H1 (cell line): ENCODE data around the gene ATP6V0D1. TPM values are rescaled to one million over a fixed set of nuclear protein-coding genes. Genes with fewer than 3 reads are reported as not detected.

Experiments
- ASH2L ChIP-seq: fragments of 200-600, 300-600 bp; sonication (generic); IDR thresholded peaks from one replicate; pipeline ENCODE4 v1.7.1; 2017; ENCODE audit warnings: low read length
- GABPA ChIP-seq: IDR thresholded peaks from 2 replicates; pipeline ENCODE4 v1.6.1; 2011; ENCODE audit warnings: mild to moderate bottlenecking, low read length, moderate library complexity, borderline replicate concordance; ENCODE audit not compliant: insufficient read depth
- GTF2F1 ChIP-seq: IDR thresholded peaks from 2 replicates; pipeline ENCODE4 v1.6.1; 2012; ENCODE audit warnings: low read depth, low read length, improper control_type of control experiment, borderline replicate concordance
- KDM4A ChIP-seq: IDR thresholded peaks from one replicate; pipeline ENCODE4 v1.7.1; 2012; ENCODE audit warnings: low read depth, mild to moderate bottlenecking, moderate library complexity, low read length, inconsistent platforms; ENCODE audit not compliant: severe bottlenecking
- MAFK ChIP-seq: IDR thresholded peaks from 2 replicates; pipeline ENCODE4 v1.6.1; 2012; ENCODE audit warnings: low read depth, mild to moderate bottlenecking, improper control_type of control experiment, low read length
- NRF1 ChIP-seq: IDR thresholded peaks from 2 replicates; pipeline ENCODE4 v1.6.1; 2011; ENCODE audit warnings: mild to moderate bottlenecking, low read depth, low read length, improper control_type of control experiment
- POU5F1 ChIP-seq: IDR thresholded peaks from 2 replicates; pipeline ENCODE4 v1.6.1; 2011; ENCODE audit warnings: low read depth, mild to moderate bottlenecking, low read length, moderate library complexity
- RAD21 ChIP-seq, 2 experiments: IDR thresholded peaks in 1 of 2; conservative IDR thresholded peaks in 1 of 2; 2 replicates each; pipeline ENCODE4 v1.6.1; 2011; ENCODE audit warnings: low read depth in 2 of 2, low read length in 2 of 2, improper control_type of control experiment in 1 of 2, inconsistent platforms in 1 of 2, mild to moderate bottlenecking in 1 of 2, moderate library complexity in 1 of 2
- RXRA ChIP-seq: IDR thresholded peaks from 2 replicates; pipeline ENCODE4 v1.6.1; 2011; ENCODE audit warnings: low read depth, mild to moderate bottlenecking, low read length, moderate library complexity; ENCODE audit not compliant: insufficient read depth
- SAP30 ChIP-seq: fragments of 300-600 bp; sonication (generic); IDR thresholded peaks from 2 replicates; pipeline ENCODE4 v1.7.1; 2012; ENCODE audit warnings: low read length, moderate library complexity, mild to moderate bottlenecking, inconsistent platforms; ENCODE audit not compliant: insufficient read depth, insufficient replicate concordance
- SIN3A ChIP-seq, 2 experiments: IDR thresholded peaks in 1 of 2; conservative IDR thresholded peaks in 1 of 2; 2 replicates each; pipeline ENCODE4 v1.6.1; 2011 to 2012; ENCODE audit warnings: low read length in 2 of 2, improper control_type of control experiment in 1 of 2, low read depth in 1 of 2, mild to moderate bottlenecking in 1 of 2
- SIRT6 ChIP-seq: IDR thresholded peaks from one replicate; pipeline ENCODE4 v1.7.1; 2012; ENCODE audit warnings: low read length, inconsistent platforms
- SRF ChIP-seq: IDR thresholded peaks from 2 replicates; pipeline ENCODE4 v1.6.1; 2011; ENCODE audit warnings: mild to moderate bottlenecking, low read depth, low read length, moderate library complexity
- SUZ12 ChIP-seq: fragments of 200-600 bp; sonication (generic); IDR thresholded peaks from 2 replicates; pipeline ENCODE4 v1.6.1; 2012; ENCODE audit warnings: mild to moderate bottlenecking, inconsistent platforms, low read length, moderate library complexity, mixed read lengths
- TAF1 ChIP-seq: IDR thresholded peaks from 2 replicates; pipeline ENCODE4 v1.6.1; 2011; ENCODE audit warnings: mild to moderate bottlenecking, low read depth, low read length
- polyA plus RNA-seq, 7 experiments: library from polyadenylated mRNA; depleted of rRNA in 3 of 7; stranded (reverse) in 5 of 7; unstranded in 2 of 7; fragments of >200 nt in 5 of 7; fragments of 200-250 nt in 2 of 7; gene quantifications; 1 replicate in 5 of 7; 2 replicates in 1 of 7; 4 replicates in 1 of 7; pipeline versions ENCODE4 v1.2.1 to v1.2.3, GENCODE V29; 2011 to 2013; ENCODE audit warnings: missing spikeins in 2 of 7, mixed read lengths in 2 of 7
- total RNA-seq: library from RNA; stranded (reverse); fragmentation: NEBNext Ultra II Directional; extraction: Animal tissue kit (Norgen Biotek cat#: 25700); gene quantifications from 2 replicates; pipeline ENCODE4 v1.2.1, GENCODE V29; 2021
- TF ChIP-seq, protein P1 (sequence below), 3 experiments: IDR thresholded peaks; 1 replicate in 2 of 3; 2 replicates in 1 of 3; pipeline versions ENCODE4 v1.5.1 to v1.6.1; 2011; ENCODE audit warnings: low read length in 3 of 3, mild to moderate bottlenecking in 3 of 3, inconsistent platforms in 2 of 3, low read depth in 1 of 3, moderate library complexity in 1 of 3; ENCODE audit not compliant: insufficient read depth in 1 of 3; ENCODE audit errors: control extremely low read depth in 1 of 3
- TF ChIP-seq, protein P2 (sequence below): IDR thresholded peaks from 2 replicates; pipeline ENCODE4 v1.6.1; 2012; ENCODE audit warnings: inconsistent platforms
- TF ChIP-seq, protein P3 (sequence below): IDR thresholded peaks from 2 replicates; pipeline ENCODE4 v1.6.1; 2012; ENCODE audit warnings: low read length, inconsistent platforms

ATP6V0D1 gene
- total and polyA plus RNA-seq, 2 of the 8 experiments (the other 6 are each of a cell fraction or from before 2014, with no cell fraction given): 47.3 to 134 TPM

DNA sequence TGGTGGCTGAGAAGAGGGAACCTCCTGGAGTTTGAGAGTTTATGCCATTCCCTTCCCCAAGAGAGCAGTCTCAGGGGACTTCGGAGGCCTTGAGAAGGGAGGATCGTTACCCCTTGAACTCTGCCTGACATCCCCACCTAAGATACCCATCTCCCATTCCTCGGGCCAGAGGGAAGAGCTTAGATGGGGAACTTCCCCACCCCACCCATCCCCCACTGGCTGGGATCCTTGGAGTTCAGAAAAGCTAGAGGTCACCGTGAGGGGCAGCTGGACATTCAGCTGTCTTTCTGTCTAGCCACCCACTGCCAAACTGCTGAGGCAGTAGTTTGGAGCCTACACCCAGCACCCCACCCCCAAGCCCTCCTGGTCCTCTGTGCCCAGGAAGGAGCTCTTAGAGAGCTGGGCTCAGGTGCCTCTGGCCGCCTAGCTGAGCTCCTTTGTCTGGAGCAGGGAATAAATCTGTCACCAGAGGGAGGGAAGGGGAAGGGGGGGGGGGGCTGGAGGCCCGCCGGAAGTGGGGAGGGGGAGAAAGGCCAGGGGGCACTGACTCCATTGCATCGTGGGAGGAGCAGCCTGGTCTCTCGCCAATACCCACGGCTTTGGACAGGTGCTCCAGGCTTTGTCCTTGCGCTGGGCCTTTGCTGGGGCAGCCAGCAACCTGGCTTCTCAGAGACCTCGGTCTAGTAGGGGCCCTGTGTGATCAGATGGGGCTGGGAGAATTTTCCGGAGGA lies 49.0 kb downstream of the ATP6V0D1 start (continued):
- TF ChIP-seq RXRA (no peak), MAFK (no peak), SUZ12 (no peak), GABPA (peak; percentile 15; the same call in 1 of the 2 replicates), SIN3A (conservative IDR thresholded peaks at IDR 0.05 in 1 of 2, IDR thresholded peaks at IDR 0.05 in 1 of 2; ENCODE audit: low read depth in 1 of 2, low read length in 2 of 2) (0 out of 4 replicates have a peak, but pooled peaks of 1 of the 2 experiments have one; percentile 17), SRF (no peak), POU5F1 (no peak), GTF2F1 (no peak), NRF1 (no peak), KDM4A (peak; percentile 31), ASH2L (peak; percentile 29), SAP30 (no peak), TAF1 (peak; percentile 43; the same call in 1 of the 2 replicates), SIRT6 (no peak), RAD21 (IDR thresholded peaks at IDR 0.05 in 1 of 2, conservative IDR thresholded peaks at IDR 0.05 in 1 of 2; ENCODE audit: low read depth in 2 of 2, low read length in 2 of 2) (no peak)
- TF ChIP-seq, protein P1, sequence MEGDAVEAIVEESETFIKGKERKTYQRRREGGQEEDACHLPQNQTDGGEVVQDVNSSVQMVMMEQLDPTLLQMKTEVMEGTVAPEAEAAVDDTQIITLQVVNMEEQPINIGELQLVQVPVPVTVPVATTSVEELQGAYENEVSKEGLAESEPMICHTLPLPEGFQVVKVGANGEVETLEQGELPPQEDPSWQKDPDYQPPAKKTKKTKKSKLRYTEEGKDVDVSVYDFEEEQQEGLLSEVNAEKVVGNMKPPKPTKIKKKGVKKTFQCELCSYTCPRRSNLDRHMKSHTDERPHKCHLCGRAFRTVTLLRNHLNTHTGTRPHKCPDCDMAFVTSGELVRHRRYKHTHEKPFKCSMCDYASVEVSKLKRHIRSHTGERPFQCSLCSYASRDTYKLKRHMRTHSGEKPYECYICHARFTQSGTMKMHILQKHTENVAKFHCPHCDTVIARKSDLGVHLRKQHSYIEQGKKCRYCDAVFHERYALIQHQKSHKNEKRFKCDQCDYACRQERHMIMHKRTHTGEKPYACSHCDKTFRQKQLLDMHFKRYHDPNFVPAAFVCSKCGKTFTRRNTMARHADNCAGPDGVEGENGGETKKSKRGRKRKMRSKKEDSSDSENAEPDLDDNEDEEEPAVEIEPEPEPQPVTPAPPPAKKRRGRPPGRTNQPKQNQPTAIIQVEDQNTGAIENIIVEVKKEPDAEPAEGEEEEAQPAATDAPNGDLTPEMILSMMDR (IDR thresholded peaks at IDR 0.05; ENCODE audit: control extremely low read depth in 1 of 3, insufficient read depth in 1 of 3, low read depth in 1 of 3, low read length in 3 of 3): no peak
- TF ChIP-seq, protein P2, sequence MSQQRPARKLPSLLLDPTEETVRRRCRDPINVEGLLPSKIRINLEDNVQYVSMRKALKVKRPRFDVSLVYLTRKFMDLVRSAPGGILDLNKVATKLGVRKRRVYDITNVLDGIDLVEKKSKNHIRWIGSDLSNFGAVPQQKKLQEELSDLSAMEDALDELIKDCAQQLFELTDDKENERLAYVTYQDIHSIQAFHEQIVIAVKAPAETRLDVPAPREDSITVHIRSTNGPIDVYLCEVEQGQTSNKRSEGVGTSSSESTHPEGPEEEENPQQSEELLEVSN: no peak
- TF ChIP-seq, protein P3, sequence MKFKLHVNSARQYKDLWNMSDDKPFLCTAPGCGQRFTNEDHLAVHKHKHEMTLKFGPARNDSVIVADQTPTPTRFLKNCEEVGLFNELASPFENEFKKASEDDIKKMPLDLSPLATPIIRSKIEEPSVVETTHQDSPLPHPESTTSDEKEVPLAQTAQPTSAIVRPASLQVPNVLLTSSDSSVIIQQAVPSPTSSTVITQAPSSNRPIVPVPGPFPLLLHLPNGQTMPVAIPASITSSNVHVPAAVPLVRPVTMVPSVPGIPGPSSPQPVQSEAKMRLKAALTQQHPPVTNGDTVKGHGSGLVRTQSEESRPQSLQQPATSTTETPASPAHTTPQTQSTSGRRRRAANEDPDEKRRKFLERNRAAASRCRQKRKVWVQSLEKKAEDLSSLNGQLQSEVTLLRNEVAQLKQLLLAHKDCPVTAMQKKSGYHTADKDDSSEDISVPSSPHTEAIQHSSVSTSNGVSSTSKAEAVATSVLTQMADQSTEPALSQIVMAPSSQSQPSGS: no peak
